GM04503 (cell line): ENCODE results near the gene DNAH10.

ENCODE experiments used
- DNase-seq: peaks from one replicate; pipeline ENCODE4 v3.0.0-alpha.2; 2012; ENCODE audit warnings: low read depth

DNAH10 gene

GRCh38 chr12:123973552-123974341, 211.6 kb downstream of the DNAH10 start:
- DNase-seq = no peak

DNA sequence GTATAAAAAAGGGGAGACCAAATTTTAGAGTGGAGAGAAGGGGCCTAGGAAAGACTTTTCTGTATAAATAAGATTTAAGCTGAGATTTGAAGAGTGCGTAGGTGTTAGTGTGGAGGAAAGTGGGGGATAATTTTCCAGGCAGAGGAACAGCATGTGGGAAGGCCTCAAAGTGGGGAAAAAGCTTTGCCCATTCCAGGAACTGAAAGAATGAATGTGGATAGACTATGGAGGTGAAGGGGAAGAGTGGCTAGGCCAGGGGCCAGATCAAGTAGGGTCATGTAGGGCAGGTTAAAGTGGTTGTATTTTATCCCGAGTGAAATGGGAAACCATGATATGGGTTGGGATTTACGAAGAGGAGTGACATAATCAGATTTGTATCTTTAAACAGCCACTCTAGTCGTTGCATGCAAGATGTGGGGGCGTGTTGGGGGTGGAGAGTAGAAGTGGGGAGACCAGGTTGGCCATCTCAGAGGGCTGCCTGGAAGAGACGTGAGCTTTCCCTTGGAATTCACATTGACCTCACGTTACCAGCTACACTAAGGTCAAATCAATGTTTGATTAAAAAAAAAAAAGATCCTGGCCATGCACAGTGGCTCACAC, 214.2 kb downstream of the DNAH10 start:
- DNase-seq = no peak

- DNase-seq = no peak
Observed at GRCh38 chr12:123979566-123979965, 217.5 kb downstream of the DNAH10 start.

DNA sequence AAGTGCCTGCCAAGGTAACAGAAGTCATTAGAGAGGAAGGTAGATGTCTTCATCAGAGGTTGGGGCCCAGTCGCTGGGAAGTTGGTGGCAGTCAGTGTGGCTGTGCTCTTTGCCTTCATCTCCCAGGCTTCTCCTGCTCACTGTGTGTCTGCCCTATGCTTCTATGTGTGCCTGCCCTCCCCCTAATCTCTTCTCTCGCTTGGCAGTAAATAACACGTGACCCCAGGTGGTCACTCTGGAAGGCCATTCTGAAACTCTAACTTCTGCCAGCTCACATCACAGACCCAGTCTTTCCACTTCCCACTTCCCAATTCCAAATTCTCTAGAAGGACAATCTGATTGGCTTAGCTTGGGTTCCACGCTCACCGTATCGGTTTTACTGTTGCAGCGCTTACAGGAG, 220.2 kb downstream of the DNAH10 start:
- DNase-seq = no peak

GRCh38 chr12:123983822-123984485, 221.9 kb downstream of the DNAH10 start:
- DNase-seq = no peak

- no peak for DNase-seq
Observed at GRCh38 chr12:123984903-123985302, 222.8 kb downstream of the DNAH10 start.
